H9 (cell line): ENCODE results near the gene CSNK1A1. TPM values are rescaled to one million over a fixed set of nuclear protein-coding genes. Genes with fewer than 3 reads are reported as not detected.

Experiments used
- DNase-seq: peaks from one replicate; pipeline ENCODE4 v3.0.0-alpha.2; 2017
- H2AFZ ChIP-seq: one replicate; pipeline ENCODE4 v1.6.1; 2013; ENCODE audit warnings: mild to moderate bottlenecking, low read length, control low read depth, moderate library complexity
- H2AK5ac ChIP-seq: 2 replicates; pipeline ENCODE4 v1.6.1; 2013; ENCODE audit warnings: low read length, control low read depth, mixed read lengths; ENCODE audit not compliant: insufficient read length
- H2BK120ac ChIP-seq: one replicate; pipeline ENCODE4 v1.6.1; 2013; ENCODE audit warnings: low read depth, mild to moderate bottlenecking, low read length, control low read depth, inconsistent platforms; ENCODE audit not compliant: poor library complexity, severe bottlenecking
- H2BK12ac ChIP-seq: 2 replicates; pipeline ENCODE4 v1.6.1; 2013; ENCODE audit warnings: low read length, control low read depth, mixed read lengths, low read depth; ENCODE audit not compliant: insufficient read length
- H2BK15ac ChIP-seq: 2 replicates; pipeline ENCODE4 v1.6.1; 2013; ENCODE audit warnings: low read depth, low read length, control low read depth
- H2BK20ac ChIP-seq: one replicate; pipeline ENCODE4 v1.6.1; 2013; ENCODE audit warnings: low read depth, mild to moderate bottlenecking, low read length, control low read depth, inconsistent platforms; ENCODE audit not compliant: poor library complexity, severe bottlenecking
- H2BK5ac ChIP-seq: 2 replicates; pipeline ENCODE4 v1.6.1; 2013; ENCODE audit warnings: low read length, control low read depth, mixed read lengths; ENCODE audit not compliant: insufficient read length
- H3K14ac ChIP-seq: 2 replicates; pipeline ENCODE4 v1.6.1; 2013; ENCODE audit warnings: low read length, control low read depth; ENCODE audit not compliant: insufficient read depth
- H3K18ac ChIP-seq: 2 replicates; pipeline ENCODE4 v1.6.1; 2013; ENCODE audit warnings: low read depth, mild to moderate bottlenecking, mixed read lengths, low read length, control low read depth; ENCODE audit not compliant: insufficient read length
- H3K23ac ChIP-seq: 2 replicates; pipeline ENCODE4 v1.6.1; 2013; ENCODE audit warnings: low read length, control low read depth, mixed read lengths, low read depth; ENCODE audit not compliant: insufficient read length
- H3K23me2 ChIP-seq: 2 replicates; pipeline ENCODE4 v1.6.1; 2013; ENCODE audit warnings: low read depth, mild to moderate bottlenecking, mixed read lengths, low read length, control low read depth; ENCODE audit not compliant: insufficient read length, poor library complexity, severe bottlenecking
- H3K27ac ChIP-seq: 2 replicates; pipeline ENCODE4 v1.5.1; 2013; ENCODE audit warnings: low read length, control low read depth, mixed read lengths, low read depth; ENCODE audit not compliant: insufficient read length
- H3K27me3 ChIP-seq: 2 replicates; pipeline ENCODE4 v1.6.1; 2013; ENCODE audit warnings: low read length, control low read depth, inconsistent platforms; ENCODE audit not compliant: insufficient read depth
- H3K4ac ChIP-seq: 2 replicates; pipeline ENCODE4 v1.6.1; 2013; ENCODE audit warnings: low read depth, mild to moderate bottlenecking, control low read depth, inconsistent platforms, low read length, moderate library complexity
- H3K4me1 ChIP-seq: 2 replicates; pipeline ENCODE4 v1.6.1; 2013; ENCODE audit warnings: low read length, control low read depth, inconsistent platforms; ENCODE audit not compliant: insufficient read depth
- H3K4me2 ChIP-seq: 2 replicates; pipeline ENCODE4 v1.6.1; 2013; ENCODE audit warnings: low read length, control low read depth, mixed read lengths; ENCODE audit not compliant: insufficient read length, insufficient read depth
- H3K56ac ChIP-seq: 2 replicates; pipeline ENCODE4 v1.6.1; 2013; ENCODE audit warnings: low read depth, mild to moderate bottlenecking, mixed read lengths, low read length, control low read depth; ENCODE audit not compliant: insufficient read length
- H3K79me1 ChIP-seq: 2 replicates; pipeline ENCODE4 v1.6.1; 2013; ENCODE audit warnings: low read depth, mild to moderate bottlenecking, moderate library complexity, low read length, control low read depth, inconsistent platforms; ENCODE audit not compliant: insufficient read depth, poor library complexity, severe bottlenecking
- H3K79me2 ChIP-seq: 2 replicates; pipeline ENCODE4 v1.6.1; 2013; ENCODE audit warnings: low read length, control low read depth, inconsistent platforms; ENCODE audit not compliant: insufficient read depth
- H3K9ac ChIP-seq: 2 replicates; pipeline ENCODE4 v1.6.1; 2013; ENCODE audit warnings: low read length, control low read depth, mixed read lengths; ENCODE audit not compliant: insufficient read length; ENCODE audit errors: extremely low read depth
- H3K9me3 ChIP-seq: one replicate; pipeline ENCODE4 v1.6.1; 2013; ENCODE audit warnings: low read depth, low read length, inconsistent platforms; ENCODE audit not compliant: control insufficient read depth
- H3T11ph ChIP-seq: one replicate; pipeline ENCODE4 v1.6.1; 2013; ENCODE audit warnings: mild to moderate bottlenecking, low read length, control low read depth, inconsistent platforms
- H4K20me1 ChIP-seq: one replicate; pipeline ENCODE4 v1.6.1; 2013; ENCODE audit not compliant: control insufficient read depth, insufficient read length, insufficient read depth
- H4K5ac ChIP-seq: 2 replicates; pipeline ENCODE4 v1.6.1; 2013; ENCODE audit warnings: low read depth, mild to moderate bottlenecking, mixed read lengths, low read length, control low read depth; ENCODE audit not compliant: insufficient read length
- H4K8ac ChIP-seq: replicated peaks from 2 replicates; pipeline ENCODE4 v1.6.1; 2013; ENCODE audit warnings: low read length, control low read depth, mixed read lengths, low read depth; ENCODE audit not compliant: insufficient read length
- H4K91ac ChIP-seq: 2 replicates; pipeline ENCODE4 v1.6.1; 2013; ENCODE audit warnings: low read depth, mild to moderate bottlenecking, moderate library complexity, mixed read lengths, low read length, control low read depth; ENCODE audit not compliant: insufficient read length
- H3K27ac Mint-ChIP-seq, 3 experiments: 2 replicates in 2 of 3; 3 replicates in 1 of 3; pipeline ENCODE4 v1.8.0; 2020 to 2021; ENCODE audit warnings: mixed read lengths in 3 of 3, mild to moderate bottlenecking in 1 of 3, moderate library complexity in 1 of 3
- H3K27me3 Mint-ChIP-seq: 2 replicates; pipeline ENCODE4 v1.8.0; 2021; ENCODE audit warnings: low read depth, mild to moderate bottlenecking, moderate library complexity, mixed read lengths
- H3K36me3 Mint-ChIP-seq, 3 experiments: 2 replicates in 2 of 3; 3 replicates in 1 of 3; pipeline ENCODE4 v1.8.0; 2020 to 2021; ENCODE audit warnings: low read depth in 3 of 3, mixed read lengths in 3 of 3; ENCODE audit not compliant: insufficient read depth in 1 of 3
- H3K4me1 Mint-ChIP-seq, 2 experiments: 2 replicates each; pipeline ENCODE4 v1.8.0; 2020; ENCODE audit warnings: mixed read lengths in 2 of 2
- H3K4me3 Mint-ChIP-seq, 2 experiments: 2 replicates in 1 of 2; 3 replicates in 1 of 2; pipeline ENCODE4 v1.8.0; 2020 to 2021; ENCODE audit warnings: mild to moderate bottlenecking in 2 of 2, mixed read lengths in 2 of 2, moderate library complexity in 1 of 2
- H3K9me3 Mint-ChIP-seq, 2 experiments: 2 replicates in 1 of 2; 3 replicates in 1 of 2; pipeline ENCODE4 v1.8.0; 2020; ENCODE audit warnings: mild to moderate bottlenecking in 2 of 2, mixed read lengths in 2 of 2, moderate library complexity in 1 of 2
- CTCF ChIP-seq: fragments of 200-600 bp; sonication (generic); conservative IDR thresholded peaks from 3 replicates; pipeline ENCODE4 v1.8.0; 2021; ENCODE audit warnings: antibody characterized with exemption, mild to moderate bottlenecking
- WGBS: extraction: QIAGEN DNeasy Blood & Tissue Kit; methylation state at CpG from one replicate; pipeline ENCODE4 v1.1.7; 2013; ENCODE audit warnings: missing lambda C conversion rate, low lambda C conversion rate, mixed read lengths; ENCODE audit not compliant: insufficient read length; ENCODE audit errors: extremely low coverage; 5-methylcytosine and 5-hydroxymethylcytosine counted together
- total RNA-seq: library from RNA; stranded (reverse); gene quantifications from 2 replicates; pipeline ENCODE4 v1.2.1, GENCODE V29; 2021

The CSNK1A1 gene
- total RNA-seq, 1 experiment from 2014 or later: 310 TPM

GRCh38 chr5:149581931-149582768, 30.9 kb upstream of the CSNK1A1 start:
- Mint-ChIP-seq H3K27me3 (peaks cover 47% of the 10 kb centered on the region), H3K27ac (no peak overlapping the region), H3K9me3 (no peaks in the 10 kb centered on the region), H3K4me3 (peak overlapping the region; percentile 68 to 86), H3K4me1 (peaks cover 14 to 16% of the 10 kb centered on the region in 2 experiments), H3K36me3 (no peaks in the 10 kb centered on the region)
- H3K23me2 ChIP-seq: peaks cover 8% of the 10 kb centered on the region
- H3K18ac ChIP-seq: no peak overlapping the region
- H2BK12ac ChIP-seq: no peak overlapping the region
- TF ChIP-seq CTCF: no peak
- no peak overlapping the region for H2BK5ac ChIP-seq
- no peak overlapping the region for H2BK15ac ChIP-seq
- H2AFZ ChIP-seq: no peak overlapping the region
- no peak overlapping the region for H3K9ac ChIP-seq
- H3K4me1 ChIP-seq: no peaks in the 10 kb centered on the region
- H3K79me1 ChIP-seq: no peaks in the 10 kb centered on the region
- H3K27ac ChIP-seq: no peak overlapping the region
- no peak overlapping the region for H2AK5ac ChIP-seq
- H2BK120ac ChIP-seq: no peak overlapping the region
- H3K9me3 ChIP-seq: no peaks in the 10 kb centered on the region
- H3K14ac ChIP-seq: no peak overlapping the region
- H4K5ac ChIP-seq: no peak overlapping the region
- no peaks in the 10 kb centered on the region for H4K20me1 ChIP-seq
- H3T11ph ChIP-seq: no peak overlapping the region
- no peak overlapping the region for H3K23ac ChIP-seq
- no peak overlapping the region for H2BK20ac ChIP-seq
- WGBS: no CpG with 5 or more reads among the region's 9 CpGs
- no peak overlapping the region for H3K56ac ChIP-seq
- DNase-seq: peak; percentile 65
- peaks cover 3% of the 10 kb centered on the region for H3K27me3 ChIP-seq
- H4K91ac ChIP-seq: no peak overlapping the region
- no peak overlapping the region for H4K8ac ChIP-seq
- H3K4ac ChIP-seq: no peak overlapping the region
- H3K79me2 ChIP-seq: no peaks in the 10 kb centered on the region
- peak overlapping the region; percentile 58 for H3K4me2 ChIP-seq
